IPS-NIHi11 (cell line): ENCODE data around the gene KLF7.
"Not testable (repeated sequence)": the region's sequence is repeated elsewhere in the genome, so short reads cannot be mapped to it uniquely, and the experiment has no call there.

Source experiments
- DNase-seq: peaks from one replicate; pipeline ENCODE4 v3.0.0; 2012; ENCODE audit warnings: mixed read lengths, low spot score

Gene KLF7

DNA sequence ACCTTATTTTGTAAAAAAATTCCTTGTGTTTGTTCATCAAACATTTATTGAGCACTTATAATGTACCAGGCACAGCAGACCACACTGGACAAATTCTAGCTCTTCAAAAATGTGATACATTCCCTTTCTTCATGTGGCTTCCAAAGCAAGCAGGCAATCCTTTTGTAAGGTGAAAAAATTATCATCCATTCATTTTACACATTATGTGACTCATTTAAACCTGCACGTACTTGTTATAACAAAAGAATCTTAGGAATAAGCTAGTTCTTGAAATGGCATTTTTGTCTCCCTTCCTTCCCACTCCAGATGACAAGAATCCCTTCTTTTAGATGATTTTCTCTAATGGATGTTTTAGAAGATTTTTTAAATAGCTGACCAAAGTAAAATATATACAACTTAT, 104.6 kb downstream of the KLF7 start:
- no peak for DNase-seq

DNA sequence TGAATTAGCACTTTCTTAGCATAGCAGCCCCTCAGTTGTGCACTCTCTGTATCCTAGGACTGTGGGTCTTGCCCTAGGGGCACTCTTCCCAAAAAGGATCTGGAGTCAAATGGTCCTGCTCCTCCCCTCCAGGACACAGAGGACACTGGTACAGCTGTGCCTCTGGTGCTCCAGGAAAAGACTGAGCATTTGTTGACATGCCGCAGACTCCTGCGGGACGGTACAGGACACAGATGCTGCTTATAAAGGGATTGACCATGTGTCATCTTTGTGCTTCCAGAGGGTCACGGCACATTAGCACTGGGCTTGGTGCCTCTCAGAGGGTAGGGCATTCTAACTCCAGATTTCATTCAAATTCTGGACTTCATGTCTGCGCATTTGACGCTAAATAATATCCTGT, 110.5 kb downstream of the KLF7 start:
- DNase-seq, result no peak

DNA sequence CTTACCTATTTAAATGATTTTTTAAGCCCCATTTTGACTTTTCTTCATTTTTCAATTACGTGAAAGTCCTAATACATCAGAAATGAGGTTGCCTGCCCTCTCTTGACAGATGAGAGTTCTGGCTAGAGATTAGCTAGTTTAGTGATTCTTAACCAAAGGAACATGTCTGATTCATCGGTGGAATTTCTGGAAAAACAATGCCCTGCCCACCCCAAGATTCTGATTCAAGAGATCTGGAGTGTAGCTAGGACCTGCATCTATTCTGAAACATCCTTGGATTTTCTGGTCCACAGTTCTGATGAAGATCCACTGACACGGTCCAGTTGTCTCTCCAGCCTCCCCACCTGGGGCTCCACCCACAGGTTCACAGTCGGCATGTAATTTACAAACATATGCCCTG, 111.2 kb downstream of the KLF7 start:
- no peak for DNase-seq

DNA sequence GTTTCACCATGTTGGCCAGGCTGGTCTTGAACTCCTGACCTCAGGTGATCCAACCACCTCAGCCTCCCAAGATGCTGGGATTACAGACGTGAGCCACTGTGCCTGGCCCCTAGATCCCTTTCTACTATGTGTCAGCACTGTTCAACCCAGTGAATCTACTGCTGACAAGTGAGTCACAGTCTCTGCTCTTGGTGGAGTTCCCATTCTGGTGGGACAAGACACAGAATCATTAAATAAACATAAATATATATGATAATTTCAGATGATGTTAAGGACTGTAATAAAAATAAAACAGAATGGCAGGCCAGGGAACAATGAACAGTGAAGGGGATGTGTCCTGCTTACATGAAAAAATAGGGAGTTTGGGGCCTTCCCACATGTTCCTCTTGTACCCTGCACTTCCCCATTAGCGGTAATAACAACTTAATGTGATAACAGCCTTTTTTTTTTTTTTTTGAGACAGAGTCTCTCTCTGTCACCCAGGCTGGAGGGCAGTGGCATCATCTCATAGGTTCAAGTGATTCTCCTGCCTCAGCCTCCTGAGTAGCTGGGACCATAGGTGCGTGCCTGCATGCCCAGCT, 114.3 kb downstream of the KLF7 start:
- no peak for DNase-seq

DNA sequence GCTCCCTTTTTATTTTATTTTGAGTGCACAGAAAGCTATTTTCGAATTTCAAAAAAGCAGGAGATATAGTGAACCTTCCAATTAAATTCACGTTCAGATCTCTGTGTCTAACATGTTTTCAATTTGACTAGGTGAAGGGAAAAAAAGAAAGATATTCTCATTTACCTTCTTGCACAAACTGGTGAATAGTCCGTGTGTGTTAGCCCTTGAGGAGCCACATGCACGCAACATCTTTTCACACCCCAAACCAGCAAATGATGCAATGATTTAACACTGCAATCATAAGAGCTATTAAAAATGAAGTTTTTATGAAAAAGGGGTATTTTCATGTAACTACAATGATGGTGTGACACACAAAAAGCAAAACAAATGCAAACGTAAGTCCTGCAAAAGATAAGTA, 116.6 kb downstream of the KLF7 start:
- DNase-seq, result no peak

DNA sequence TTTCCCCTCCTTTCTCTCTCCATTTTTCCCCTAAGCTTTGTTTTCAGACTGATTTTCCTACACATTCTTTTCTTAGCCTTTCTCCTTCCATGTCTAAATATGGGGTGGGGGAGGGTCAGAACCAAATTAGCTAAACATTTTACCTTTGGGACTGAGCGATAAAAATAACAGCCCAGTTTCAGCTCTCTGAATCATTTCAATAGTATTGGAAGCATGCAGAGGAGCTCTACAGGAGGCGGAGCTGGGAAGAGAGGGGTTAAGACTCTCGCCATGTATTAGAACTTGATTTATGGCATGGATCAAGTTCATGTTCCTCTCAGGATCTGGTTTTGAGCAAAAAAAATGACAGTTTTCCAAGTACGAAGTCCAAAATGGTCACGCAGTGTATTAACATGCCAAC, 117.3 kb downstream of the KLF7 start:
- no peak for DNase-seq

DNA sequence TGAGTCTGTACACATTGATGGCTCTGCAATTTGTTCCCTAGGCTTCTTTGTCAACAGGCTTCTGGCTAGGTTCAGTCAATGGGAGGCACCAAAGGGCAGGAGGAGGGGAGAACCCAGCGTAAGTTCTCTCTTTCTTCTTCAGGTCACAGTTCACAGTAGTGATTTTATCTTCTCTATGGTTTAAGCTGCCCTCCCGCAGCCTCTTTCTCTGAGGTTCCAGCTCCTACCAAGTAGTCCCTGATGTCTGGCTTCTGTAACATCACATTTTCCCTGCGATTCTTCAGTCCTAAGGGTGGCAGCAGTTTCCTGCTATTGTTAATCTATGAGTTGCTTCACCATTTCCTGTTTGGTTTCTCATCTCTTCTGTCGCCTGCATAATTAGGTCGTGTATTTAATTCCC, 119.0 kb downstream of the KLF7 start:
- no peak for DNase-seq

DNA sequence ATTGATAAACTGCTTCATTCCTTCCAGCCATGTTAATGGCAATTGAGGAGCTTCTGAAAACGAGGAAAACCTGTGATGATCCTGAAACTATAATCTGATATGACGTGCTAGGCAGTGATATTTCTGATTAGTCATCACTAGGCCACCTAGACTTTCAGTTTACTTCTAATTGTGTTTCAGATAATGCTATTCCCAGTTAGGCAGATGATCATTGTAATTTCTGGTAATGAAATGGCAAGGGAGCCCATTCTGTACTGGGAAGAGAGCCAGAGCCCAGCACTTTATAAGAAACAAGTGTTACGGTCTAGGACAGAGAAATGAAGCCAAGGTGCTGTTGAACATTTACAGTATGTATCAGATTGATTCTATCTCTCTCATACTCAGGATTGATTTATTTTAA, 120.2 kb downstream of the KLF7 start:
- DNase-seq, result no peak

DNA sequence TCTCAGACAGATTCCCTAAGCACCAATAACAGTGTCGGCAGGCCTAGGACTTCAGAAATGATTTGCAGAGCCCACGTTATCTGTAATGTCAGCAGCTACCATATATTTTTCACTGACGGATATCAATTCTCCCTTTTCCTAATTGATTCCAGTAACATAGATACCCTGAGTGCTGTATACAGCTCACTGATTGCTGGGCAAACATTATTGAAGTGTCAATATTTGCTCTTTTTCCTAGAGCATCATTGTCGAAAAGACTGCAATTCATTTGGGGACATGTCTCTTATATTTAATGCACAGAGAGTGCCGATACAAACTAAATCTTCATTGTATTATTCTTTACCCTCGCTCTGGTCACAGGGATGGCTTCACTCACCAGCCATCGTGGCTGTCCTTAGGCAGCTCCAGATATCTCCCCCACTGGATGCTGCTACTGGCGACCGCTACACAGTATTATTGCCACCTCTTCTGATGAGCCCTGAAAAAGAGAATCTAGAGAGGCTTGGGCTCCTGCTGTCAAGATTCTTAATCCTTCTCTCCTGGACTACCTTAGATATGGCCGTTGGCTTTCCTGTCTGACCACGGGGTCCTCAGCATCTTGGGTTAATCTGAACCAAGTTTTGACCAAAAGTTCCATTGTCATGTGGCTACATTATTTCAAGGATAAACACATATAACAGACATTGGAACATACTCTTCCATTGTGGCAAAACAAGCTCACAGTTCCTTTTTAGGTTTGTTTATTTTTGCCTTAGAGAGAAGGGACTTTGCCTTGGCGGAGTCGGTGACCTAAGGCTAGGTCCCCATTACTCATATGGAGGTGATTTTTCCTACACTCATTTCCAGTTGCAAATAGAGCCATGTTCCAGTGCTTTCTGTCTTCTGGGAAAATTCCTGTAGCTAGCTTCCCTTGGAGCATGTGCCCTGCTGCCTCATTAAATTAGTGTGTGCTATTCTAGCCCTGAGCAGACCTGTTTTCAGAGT, 121.1 kb downstream of the KLF7 start:
- no peak for DNase-seq

DNA sequence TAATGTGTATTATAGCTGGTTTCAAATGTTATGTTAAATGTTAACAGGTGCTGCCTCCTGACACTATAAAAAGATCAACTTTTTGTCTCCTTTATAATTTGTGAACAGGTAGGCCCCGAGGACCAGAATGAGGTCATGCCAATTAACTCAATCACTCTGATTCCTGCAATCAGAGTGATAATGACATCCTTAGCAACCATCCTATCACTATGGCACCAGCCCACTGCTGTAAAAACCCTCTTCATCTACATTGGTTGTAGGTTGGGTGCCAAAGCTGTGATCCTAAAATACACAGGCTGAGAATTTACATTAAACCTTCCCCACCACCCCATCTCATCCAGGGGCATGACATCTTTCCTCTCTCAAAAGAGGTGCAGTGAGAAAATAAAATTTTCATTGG, 122.9 kb downstream of the KLF7 start:
- DNase-seq, result no peak

DNA sequence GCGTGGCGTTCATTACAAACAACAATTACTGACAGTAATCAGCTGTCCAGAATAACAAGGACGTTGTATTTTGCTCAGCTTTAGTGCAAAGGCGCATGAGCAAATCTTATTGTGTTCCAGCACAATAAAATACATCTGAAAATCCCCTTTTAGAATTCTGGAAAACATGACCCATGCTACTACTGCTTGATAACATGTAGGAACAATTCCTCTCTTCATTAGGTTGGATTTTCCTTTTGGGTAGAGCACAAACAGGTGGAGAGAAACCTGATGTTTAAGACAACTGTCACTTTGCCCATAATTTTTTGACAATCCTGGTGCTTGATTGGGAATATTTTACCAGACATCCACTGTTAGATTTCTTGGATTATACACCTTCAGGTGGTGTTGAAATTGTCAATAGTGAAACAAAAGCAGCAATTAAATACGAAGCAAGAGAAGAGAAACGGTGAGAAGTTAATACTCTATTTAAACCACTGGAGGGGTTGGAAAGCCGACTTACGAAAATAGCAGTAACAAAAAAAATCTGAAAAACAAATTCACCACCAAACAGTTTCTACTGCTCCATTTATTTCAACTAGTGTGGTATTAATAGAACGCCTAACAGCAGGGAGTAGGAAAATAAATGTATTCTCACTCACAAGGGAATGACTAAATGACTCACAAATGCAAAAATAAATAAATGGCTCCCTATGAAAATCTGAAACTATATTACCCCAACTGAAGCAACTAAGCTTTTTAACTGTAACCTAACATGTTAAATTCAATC, 123.8 kb downstream of the KLF7 start:
- no peak for DNase-seq

DNA sequence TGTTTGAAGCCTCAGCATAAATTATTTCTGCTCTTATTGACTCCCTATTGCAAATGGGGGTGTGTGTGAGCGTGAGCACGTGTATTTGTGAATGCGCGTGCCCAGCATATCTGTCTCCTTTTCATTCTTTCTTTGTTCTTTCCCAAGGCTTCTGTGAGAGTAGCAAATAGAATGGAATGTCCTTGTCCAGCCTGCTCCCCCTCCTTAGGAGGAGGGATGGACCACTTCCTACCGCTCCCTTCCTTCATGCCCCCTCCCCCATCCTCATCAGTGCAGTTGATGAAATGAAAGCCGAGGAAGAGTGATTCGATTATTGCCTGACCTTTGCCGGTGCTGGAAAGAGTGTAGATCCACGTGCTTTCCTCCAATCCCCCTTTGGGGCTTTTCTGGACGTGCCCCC, 124.5 kb downstream of the KLF7 start:
- DNase-seq, result peak; percentile 45

DNA sequence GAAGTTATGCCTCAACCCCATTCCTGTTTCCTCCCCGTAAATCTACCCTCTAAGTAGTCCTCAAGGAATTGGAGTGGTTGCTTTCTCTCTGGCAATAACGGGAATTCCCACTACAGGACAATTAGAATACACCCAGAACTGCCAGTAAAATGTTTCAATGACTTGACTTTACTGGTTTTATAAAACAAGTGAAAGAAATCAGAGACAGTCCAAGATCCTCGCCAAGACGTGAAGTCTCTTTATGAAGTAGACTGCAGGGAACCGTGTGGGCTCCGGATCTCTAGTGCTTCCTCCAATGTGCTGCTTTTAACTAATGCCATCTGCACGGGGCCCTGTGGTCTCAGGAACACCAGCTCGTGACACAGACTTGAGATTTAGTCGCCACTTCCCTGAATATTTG, 125.1 kb downstream of the KLF7 start:
- no peak for DNase-seq

DNA sequence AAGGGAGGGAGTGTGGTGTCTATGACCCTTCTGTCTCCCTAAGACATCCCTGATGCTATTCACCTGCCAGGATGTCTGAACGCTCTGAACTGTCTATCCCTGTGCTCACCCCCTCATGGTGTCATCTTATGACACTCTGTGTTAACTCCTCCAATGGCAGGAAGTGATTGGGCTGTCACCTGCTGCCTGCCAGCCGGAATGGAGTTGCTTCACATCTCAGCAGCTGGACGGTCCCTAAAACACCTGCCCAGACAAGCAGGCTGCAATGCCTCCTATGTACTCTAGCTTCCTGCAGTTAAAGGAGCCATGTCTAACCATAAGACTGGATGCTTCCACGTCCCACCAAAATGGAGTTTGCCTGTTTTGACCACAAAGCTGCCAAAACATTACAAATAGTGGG, 126.5 kb downstream of the KLF7 start:
- no peak for DNase-seq

DNA sequence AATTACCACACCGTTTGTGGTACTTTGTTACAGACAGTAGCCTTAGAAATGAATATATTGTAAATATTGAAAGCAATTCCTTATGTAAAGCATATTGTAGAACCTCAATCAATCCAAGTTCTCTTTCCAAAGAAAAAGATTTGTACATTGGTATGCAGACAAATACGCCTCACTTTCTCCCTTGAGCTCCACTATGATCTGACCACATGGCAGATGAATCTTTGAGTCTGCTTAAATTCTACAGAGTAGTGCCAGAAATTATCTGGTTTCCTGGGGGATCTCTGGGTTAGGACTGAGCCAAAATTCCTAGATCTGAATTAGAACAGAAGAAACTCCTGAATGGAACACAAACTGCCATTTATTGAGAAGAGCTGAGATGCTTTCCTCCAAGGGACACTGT, 127.4 kb downstream of the KLF7 start:
- no peak for DNase-seq

DNA sequence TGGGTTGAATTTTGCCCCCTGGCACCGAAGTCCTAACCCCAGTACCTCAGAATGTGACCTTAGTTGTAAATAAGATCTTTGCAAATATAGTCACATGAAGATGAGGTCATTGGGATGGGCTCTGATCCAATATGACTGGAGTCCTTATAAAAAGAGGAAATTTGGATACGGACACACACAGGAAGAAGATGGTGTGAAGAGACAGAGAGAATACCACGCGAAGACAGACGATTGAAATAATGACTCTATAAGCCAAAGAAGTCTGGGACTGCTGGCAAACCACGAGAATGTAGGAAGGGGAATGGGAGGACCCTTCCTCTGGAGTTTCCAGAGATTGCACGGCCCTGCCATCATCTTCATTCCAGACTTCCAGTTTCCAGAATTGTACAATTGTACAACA, 127.9 kb downstream of the KLF7 start:
- no peak for DNase-seq

DNA sequence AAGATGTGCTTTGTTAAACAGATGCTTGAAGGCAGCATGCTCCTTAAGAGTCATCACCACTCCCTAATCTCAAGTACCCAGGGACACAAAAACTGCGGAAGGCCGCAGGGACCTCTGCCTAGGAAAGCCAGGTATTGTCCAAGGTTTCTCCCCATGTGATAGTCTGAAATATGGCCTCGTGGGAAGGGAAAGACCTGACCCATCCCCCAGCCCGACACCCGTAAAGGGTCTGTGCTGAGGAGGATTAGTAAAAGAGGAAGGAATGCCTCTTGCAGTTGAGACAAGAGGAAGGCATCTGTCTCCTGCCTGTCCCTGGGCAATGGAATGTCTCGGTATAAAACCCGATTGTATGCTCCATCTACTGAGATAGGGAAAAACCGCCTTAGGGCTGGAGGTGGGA, 128.7 kb downstream of the KLF7 start:
- DNase-seq, result not testable (repeated sequence)

DNA sequence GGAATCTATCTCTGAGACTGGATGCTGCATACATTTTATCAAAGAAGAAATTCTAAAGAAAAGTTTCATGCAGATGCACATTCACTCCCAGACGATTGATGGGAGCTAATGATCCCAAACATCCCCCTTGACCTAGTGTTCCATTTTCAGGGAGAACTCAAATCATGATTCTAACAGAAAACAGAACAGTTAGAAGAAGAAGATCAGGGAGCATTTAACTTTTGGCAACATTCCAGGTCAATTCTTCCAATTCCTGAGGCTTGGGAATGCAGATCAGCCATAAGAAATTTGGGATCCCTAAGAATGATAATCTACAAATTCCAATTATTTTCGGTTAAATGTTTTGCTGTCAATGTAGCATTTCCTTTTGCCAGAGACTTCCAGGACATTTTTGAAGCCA, 129.9 kb downstream of the KLF7 start:
- no peak for DNase-seq

DNA sequence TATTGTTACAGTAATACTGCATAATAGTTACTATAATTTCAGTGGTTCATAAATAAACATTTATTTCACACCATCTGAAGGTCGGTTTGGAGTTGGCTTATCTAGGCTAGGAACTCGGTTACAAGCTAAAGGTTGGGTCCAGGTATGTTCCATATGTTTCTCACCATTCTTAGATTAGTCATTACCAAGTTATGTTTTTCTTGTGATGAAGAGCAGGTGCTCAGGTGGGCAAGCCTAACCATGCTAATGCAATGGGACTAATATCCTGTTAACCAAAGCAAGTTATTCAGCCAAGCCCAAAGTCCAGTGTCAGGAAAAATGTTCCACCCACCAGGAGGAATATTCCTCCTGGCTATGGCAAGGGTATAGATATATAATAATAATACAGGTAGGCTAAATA, 133.3 kb downstream of the KLF7 start:
- no peak for DNase-seq
